ENCODE measurements around the gene DMXL1. TPM values are rescaled to one million over a fixed set of nuclear protein-coding genes. Genes with fewer than 3 reads are reported as not detected.

The DMXL1 gene
- total and polyA plus RNA-seq, 12 donors, result 5.9 to 36.5 (median 25.4) TPM

GRCh38 chr5:119166026-119166425 lies 95.1 kb downstream of the DMXL1 start:
- no peak for TF ChIP-seq CTCF (IDR thresholded peaks at IDR 0.05)
- Histone ChIP-seq H3K27ac (no peak overlapping the region), H3K4me3 (no peak overlapping the region), H3K36me3 (peaks cover 0 to 80% (median 9%) of the 10 kb centered on the region in 9 donors), H3K4me1 (no peaks in the 10 kb centered on the region), H3K9me3 (no peaks in the 10 kb centered on the region), H3K27me3 (no peaks in the 10 kb centered on the region)
- intact Hi-C loops (cut with DNase I), result no loop called here
- DNase-seq (no peak), ATAC-seq (no peak)
- WGBS, 2 donors, result 70 to 90% methylated on average over 4 of the region's 4 CpGs

- ATAC-seq, result no peak
- Histone ChIP-seq H3K36me3 (peaks cover 0 to 89% (median 9%) of the 10 kb centered on the region in 9 donors), H3K27me3 (no peaks in the 10 kb centered on the region), H3K9me3 (no peaks in the 10 kb centered on the region), H3K4me3 (no peak overlapping the region), H3K27ac (no peak overlapping the region), H3K4me1 (peaks cover 0 to 8% (median 0%) of the 10 kb centered on the region in 9 donors)
- no peak for DNase-seq
- TF ChIP-seq CTCF (IDR thresholded peaks at IDR 0.05), result no peak
- 89 to 97% methylated on average over 1 of the region's 1 CpG for WGBS, 2 donors
- intact Hi-C loops (cut with DNase I), result no loop called here
These were observed 97.5 kb downstream of the DMXL1 start for GRCh38 chr5:119168401-119168800.

- no peak for ATAC-seq
- H3K36me3 ChIP-seq, result peaks cover 0 to 88% (median 0%) of the 10 kb centered on the region in 9 donors
These were observed 100.8 kb downstream of the DMXL1 start for GRCh38 chr5:119171686-119172085.

GRCh38 chr5:119174578-119175163 lies 103.8 kb downstream of the DMXL1 start:
- 92 to 93% methylated on average over 2 of the region's 2 CpGs for WGBS, 2 donors
- TF ChIP-seq CTCF (IDR thresholded peaks at IDR 0.05), result no peak
- DNase-seq (no peak), ATAC-seq (no peak)
- Histone ChIP-seq H3K27me3 (no peaks in the 10 kb centered on the region), H3K4me3 (no peak overlapping the region), H3K9me3 (no peaks in the 10 kb centered on the region), H3K4me1 (peaks cover 0 to 8% (median 0%) of the 10 kb centered on the region in 9 donors), H3K36me3 (peaks cover 0 to 90% (median 13%) of the 10 kb centered on the region in 9 donors), H3K27ac (no peak overlapping the region)
- intact Hi-C loops (cut with DNase I), result no loop called here

More at GRCh38 chr5:119171686-119172085, 100.8 kb downstream of the DMXL1 start:
- DNase-seq, result no peak
- H3K27ac ChIP-seq, result no peak overlapping the region
- no peak overlapping the region for H3K4me3 ChIP-seq
- no peaks in the 10 kb centered on the region for H3K27me3 ChIP-seq
- H3K9me3 ChIP-seq, result no peaks in the 10 kb centered on the region
- peaks cover 0 to 8% (median 0%) of the 10 kb centered on the region in 9 donors for H3K4me1 ChIP-seq
- TF ChIP-seq CTCF (IDR thresholded peaks at IDR 0.05), result no peak
- intact Hi-C loops (cut with DNase I), result no loop called here

All from heart right ventricle (tissue), 16 donors.